Activated CD4-positive, alpha-beta T cell treated with anti-CD3 and anti-CD28 coated beads, Interleukin-2, amount 10 ng/mL, durations not matched to agents 7 days and 5 days (primary cell): ENCODE measurements around the gene PRKCZ. TPM values are rescaled to one million over a fixed set of nuclear protein-coding genes. Genes with fewer than 3 reads are reported as not detected.
"Not testable (repeated sequence)": the region's sequence is repeated elsewhere in the genome, so short reads cannot be mapped to it uniquely, and the experiment has no call there.

Experiments
- CTCF ChIA-PET: fragments of 350-600 bp; sonication (Branson Sonifier 250); formaldehyde crosslinking; loops from one replicate; lab custom pipeline; 2021; ENCODE audit warnings: antibody characterized with exemption; lab: Charles Lee
- POLR2A ChIA-PET: fragments of 350-600 bp; sonication (Branson Sonifier 250); formaldehyde crosslinking; loops from one replicate; lab custom pipeline; 2021; ENCODE audit warnings: antibody characterized with exemption; lab: Charles Lee
- DNase-seq: peaks from one replicate; pipeline ENCODE4 v3.0.0-alpha.2; 2020
- H3K27ac Mint-ChIP-seq: one replicate; pipeline ENCODE4 v1.8.0; 2021; ENCODE audit warnings: mild to moderate bottlenecking, moderate library complexity, mixed read lengths
- H3K27me3 Mint-ChIP-seq: one replicate; pipeline ENCODE4 v1.8.0; 2021; ENCODE audit warnings: mixed read lengths
- H3K36me3 Mint-ChIP-seq: one replicate; pipeline ENCODE4 v1.8.0; 2021; ENCODE audit warnings: low read depth, mixed read lengths
- H3K4me1 Mint-ChIP-seq: one replicate; pipeline ENCODE4 v1.8.0; 2021; ENCODE audit warnings: mixed read lengths
- H3K4me3 Mint-ChIP-seq: one replicate; pipeline ENCODE4 v1.8.0; 2021; ENCODE audit warnings: mild to moderate bottlenecking, moderate library complexity, mixed read lengths
- H3K9me3 Mint-ChIP-seq: one replicate; pipeline ENCODE4 v1.8.0; 2021; ENCODE audit warnings: mixed read lengths
- total RNA-seq, 2 experiments: library from RNA; stranded (reverse); gene quantifications; one replicate each; pipeline ENCODE4 v1.2.3, GENCODE V29; 2021

The PRKCZ gene
- total RNA-seq, 2 experiments from 2014 or later = 5.1 to 5.6 TPM

DNA sequence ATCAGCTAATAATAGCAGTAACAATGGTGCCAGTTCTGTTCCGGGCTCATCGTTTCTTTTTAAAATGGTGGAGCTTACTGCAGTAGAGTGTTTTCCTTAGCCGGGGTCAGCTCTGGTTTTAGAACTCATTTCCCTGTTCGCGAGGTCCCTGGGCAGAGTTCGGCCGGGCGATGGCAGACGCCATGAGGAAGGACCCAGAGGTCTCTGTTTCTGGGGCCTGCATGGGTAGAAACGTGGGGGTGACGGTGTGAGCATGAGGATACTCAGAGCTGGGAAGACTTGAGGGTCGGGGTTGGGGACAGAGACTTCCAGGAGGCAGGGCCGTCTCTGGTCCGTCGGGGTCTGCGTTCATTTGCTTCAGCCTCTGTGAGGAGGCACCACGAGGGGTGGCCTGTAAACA is 38.8 kb downstream of the PRKCZ start:
- DNase-seq = no peak

DNA sequence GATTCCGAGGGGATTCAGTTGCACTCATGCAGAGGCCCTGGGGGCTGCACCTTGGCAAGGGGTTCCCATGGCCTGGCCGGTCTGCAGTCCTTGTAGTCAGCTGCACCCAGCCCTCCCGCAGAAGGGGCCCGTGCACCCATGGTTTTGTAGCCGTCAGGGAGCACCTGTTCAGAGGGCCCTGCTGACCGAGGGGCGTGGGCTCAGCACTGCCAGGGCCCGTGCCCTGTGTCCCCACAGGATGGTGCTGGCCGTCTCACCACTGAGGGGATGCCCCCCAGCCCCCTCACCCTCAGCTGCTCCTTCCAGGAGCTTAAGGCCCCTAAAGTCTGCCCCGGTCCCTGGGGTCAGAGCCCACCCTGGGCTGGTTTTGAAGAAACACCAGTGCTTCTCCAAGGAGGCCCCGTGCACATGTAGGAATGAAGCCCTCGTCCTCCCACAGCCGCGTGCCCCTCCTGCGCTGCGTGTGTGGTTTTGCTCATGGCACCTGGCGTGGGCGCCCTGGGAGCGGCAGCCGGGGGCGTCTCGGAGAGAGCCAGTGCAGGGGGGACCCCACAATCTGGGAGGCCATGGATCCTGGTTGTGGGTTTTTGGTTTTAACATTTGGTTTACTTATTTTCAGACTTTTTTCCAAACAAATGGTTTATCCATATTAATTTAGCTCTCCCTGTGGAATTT is 40.1 kb downstream of the PRKCZ start:
- DNase-seq = no peak

More for the DNA sequence above, 38.8 kb downstream of the PRKCZ start:
- ChIA-PET POLR2A (no interaction called here), CTCF (no interaction called here)
- Mint-ChIP-seq H3K9me3 (no peaks in the 10 kb centered on the region), H3K36me3 (no peaks in the 10 kb centered on the region), H3K4me1 (peaks cover 2% of the 10 kb centered on the region), H3K27ac (no peak overlapping the region), H3K27me3 (no peaks in the 10 kb centered on the region), H3K4me3 (no peak overlapping the region)

DNA sequence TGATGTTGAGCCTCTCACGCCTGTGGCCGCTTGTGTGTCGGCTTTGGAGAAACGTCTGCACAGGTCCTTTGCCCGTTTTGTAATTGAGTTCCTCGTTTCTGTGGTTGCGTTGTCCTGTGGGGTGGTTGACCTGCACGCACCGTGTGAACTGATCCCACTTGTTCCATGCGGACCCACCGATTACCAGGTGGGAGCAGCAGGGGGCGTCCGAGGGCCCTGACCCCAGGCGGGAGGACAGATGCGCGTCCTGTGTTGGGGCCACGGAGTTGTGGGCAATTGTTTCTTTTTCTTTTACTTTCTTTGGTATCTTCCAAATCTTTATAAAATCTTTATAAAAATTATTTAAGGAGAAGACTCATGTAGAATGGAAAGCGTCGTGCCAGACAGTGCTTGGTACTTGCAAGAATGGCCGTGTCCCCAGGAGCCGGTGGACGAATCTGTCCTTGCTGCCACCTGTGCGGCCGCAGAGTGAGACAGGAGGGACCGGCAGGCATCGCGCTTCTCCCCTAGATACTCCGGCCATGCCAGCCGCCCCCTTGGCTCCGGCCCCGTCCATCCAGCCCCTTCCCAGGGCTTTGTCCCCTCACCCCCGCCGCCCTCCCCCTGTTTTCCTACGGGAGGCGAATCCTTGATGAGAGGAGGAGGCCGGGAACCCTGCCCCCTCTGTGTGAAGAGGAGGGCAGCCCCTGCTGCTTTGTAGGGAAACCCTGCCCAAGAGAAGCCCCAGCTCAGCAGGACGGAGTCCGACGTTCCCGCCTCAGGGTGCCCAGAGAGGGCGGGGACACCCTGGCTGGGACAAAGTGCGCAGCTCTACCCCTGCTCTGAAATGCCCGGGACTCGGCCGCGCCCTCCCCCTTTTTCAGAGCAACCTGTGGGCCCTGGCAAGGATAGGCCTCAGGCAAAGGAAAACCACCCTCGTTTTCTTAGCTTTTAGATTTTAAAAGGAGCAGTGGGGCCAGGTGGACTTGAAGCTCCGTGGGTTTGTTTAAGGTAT is 41.7 kb downstream of the PRKCZ start:
- Mint-ChIP-seq H3K4me1 (peaks cover 2% of the 10 kb centered on the region), H3K27ac (no peak overlapping the region), H3K9me3 (no peaks in the 10 kb centered on the region), H3K36me3 (no peaks in the 10 kb centered on the region), H3K4me3 (no peak overlapping the region), H3K27me3 (no peaks in the 10 kb centered on the region)
- ChIA-PET CTCF (interaction anchor here (1.3 kb wide), 1 partner anchor 47 kb away, joined by 8 read pairs; no protein-coding TSS in a partner anchor), POLR2A (no interaction called here)
- DNase-seq = peak; percentile 64

More for the DNA sequence above, 40.1 kb downstream of the PRKCZ start:
- Mint-ChIP-seq H3K9me3 (no peaks in the 10 kb centered on the region), H3K4me1 (peaks cover 2% of the 10 kb centered on the region), H3K27me3 (no peaks in the 10 kb centered on the region), H3K27ac (no peak overlapping the region), H3K4me3 (no peak overlapping the region), H3K36me3 (no peaks in the 10 kb centered on the region)
- POLR2A ChIA-PET = no interaction called here
- CTCF ChIA-PET = interaction anchor here (0.6 kb wide), 1 partner anchor 54 kb away, joined by 3 read pairs; no protein-coding TSS in a partner anchor

DNA sequence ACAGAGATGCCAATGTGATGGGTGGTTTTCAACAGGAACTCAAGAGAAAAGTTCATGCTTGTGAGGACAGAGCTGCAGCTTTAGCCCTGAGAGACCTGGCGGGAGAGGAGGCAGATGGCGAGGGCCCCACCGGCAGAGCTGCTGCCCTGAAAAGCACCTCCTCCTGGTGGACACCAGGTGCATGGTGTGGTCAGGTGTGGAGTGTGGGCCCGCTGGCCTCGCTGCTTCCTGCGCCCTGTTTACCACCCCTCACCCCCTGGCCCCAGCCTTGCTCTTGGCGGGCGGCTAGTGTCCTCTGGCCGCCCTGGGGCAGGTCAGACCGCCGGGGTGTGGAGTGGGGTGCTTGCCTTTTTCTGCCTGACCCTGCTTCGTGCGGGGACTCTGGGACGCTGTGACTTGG is 42.8 kb downstream of the PRKCZ start:
- ChIA-PET CTCF (interaction anchor here (1.3 kb wide), 1 partner anchor 49 kb away, joined by 8 read pairs; no protein-coding TSS in a partner anchor), POLR2A (no interaction called here)
- H3K9me3 Mint-ChIP-seq = peaks cover 4% of the 10 kb centered on the region

DNA sequence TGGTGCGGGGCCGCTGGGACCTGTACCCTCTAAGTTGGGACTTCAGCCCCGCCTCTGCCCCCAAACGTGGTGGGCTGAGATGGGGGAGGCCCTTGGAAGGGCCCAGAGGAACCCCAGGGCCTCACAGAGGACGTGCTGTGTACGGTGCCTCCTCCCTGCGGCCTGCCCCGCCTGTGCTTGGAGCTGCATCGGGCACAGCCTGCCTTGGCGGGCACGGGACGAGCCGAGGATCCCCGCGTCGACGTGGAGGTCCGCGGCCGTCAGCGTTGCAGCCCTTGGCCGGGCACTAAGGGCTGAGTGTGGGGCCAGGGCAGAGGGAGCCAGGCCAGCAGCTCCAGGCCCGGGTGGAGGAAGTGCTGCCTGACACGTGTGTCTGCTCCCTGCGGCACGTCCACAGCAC is 43.4 kb downstream of the PRKCZ start:
- no peak for DNase-seq
- H3K27me3 Mint-ChIP-seq = no peaks in the 10 kb centered on the region
- H3K4me1 Mint-ChIP-seq = peaks cover 2% of the 10 kb centered on the region
- POLR2A ChIA-PET = no interaction called here
- H3K4me3 Mint-ChIP-seq = no peak overlapping the region
- H3K9me3 Mint-ChIP-seq = peaks cover 5% of the 10 kb centered on the region
- H3K27ac Mint-ChIP-seq = no peak overlapping the region
- H3K36me3 Mint-ChIP-seq = no peaks in the 10 kb centered on the region
- CTCF ChIA-PET = no interaction called here

More for the DNA sequence above, 42.8 kb downstream of the PRKCZ start:
- H3K27me3 Mint-ChIP-seq = no peaks in the 10 kb centered on the region
- no peaks in the 10 kb centered on the region for H3K36me3 Mint-ChIP-seq
- peaks cover 2% of the 10 kb centered on the region for H3K4me1 Mint-ChIP-seq
- H3K27ac Mint-ChIP-seq = no peak overlapping the region
- no peak for DNase-seq
- no peak overlapping the region for H3K4me3 Mint-ChIP-seq

DNA sequence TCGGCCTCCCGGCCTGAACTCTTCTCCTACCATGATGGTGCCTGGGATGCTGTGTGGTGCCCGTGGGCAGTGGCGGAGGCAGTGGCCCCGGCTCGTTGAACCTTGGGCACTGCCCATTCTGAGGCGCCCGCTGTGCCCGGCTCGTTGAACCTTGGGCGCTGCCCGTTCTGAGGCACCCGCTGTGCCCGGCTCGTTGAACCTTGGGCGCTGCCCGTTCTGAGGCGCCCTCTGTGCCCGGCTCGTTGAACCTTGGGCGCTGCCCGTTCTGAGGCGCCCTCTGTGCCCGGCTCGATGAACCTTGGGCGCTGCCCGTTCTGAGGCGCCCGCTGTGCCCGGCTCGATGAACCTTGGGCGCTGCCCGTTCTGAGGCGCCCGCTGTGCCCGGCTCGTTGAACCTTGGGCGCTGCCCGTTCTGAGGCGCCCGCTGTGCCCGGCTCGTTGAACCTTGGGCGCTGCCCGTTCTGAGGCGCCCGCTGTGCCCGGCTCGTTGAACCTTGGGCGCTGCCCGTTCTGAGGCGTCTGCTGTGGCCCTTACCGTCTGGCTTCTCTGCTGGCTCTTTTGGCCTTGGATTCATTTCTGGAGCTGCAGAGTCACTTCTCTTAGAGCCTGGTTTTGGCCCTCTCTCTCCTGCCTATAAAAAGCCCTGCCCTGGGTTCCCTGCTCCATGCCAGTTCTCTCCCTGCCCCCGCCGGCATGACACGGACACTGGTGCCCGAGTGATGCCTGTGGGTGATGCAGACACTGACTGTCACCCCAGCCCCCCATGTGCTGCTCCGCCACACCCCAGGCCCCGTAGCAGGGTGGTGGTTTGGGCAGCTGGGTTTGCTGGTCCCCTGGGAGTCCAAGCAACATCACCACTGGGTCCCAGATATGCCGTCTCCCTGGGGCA is 44.3 kb downstream of the PRKCZ start:
- H3K27ac Mint-ChIP-seq, H3K4me3 Mint-ChIP-seq, H3K9me3 Mint-ChIP-seq, POLR2A ChIA-PET, DNase-seq, H3K36me3 Mint-ChIP-seq, H3K27me3 Mint-ChIP-seq, H3K4me1 Mint-ChIP-seq: not testable (repeated sequence)
- CTCF ChIA-PET = interaction anchor here (1.1 kb wide), 1 partner anchor 17 kb away, joined by 3 read pairs; no protein-coding TSS in a partner anchor

DNA sequence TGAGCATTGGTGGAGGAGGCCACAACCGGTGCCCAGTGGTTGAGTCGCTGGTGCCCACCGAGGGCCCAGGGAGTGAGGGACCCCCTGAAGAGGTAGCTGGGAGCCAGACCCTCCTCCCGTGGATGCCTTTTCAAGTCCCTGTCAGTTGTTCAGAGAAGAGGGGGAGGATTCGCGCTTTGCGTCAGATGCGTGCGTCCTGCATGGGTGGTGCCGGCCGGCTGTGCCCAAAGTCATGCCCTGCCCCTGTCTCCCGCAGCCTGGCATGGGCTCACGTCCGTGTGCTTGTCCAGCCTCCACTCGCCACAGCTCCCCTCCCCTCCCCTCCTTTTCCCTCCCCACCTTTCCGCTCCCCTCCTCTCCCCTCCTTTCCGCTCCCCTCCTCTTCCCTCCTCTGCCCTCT is 45.2 kb downstream of the PRKCZ start:
- Mint-ChIP-seq H3K4me1 (peaks cover 2% of the 10 kb centered on the region), H3K27ac (no peak overlapping the region), H3K36me3 (no peaks in the 10 kb centered on the region), H3K4me3 (no peak overlapping the region), H3K9me3 (peaks cover 5% of the 10 kb centered on the region), H3K27me3 (no peaks in the 10 kb centered on the region)
- CTCF ChIA-PET = interaction anchor here (1.1 kb wide), 1 partner anchor 16 kb away, joined by 3 read pairs; no protein-coding TSS in a partner anchor
- DNase-seq = no peak
- POLR2A ChIA-PET = no interaction called here

DNA sequence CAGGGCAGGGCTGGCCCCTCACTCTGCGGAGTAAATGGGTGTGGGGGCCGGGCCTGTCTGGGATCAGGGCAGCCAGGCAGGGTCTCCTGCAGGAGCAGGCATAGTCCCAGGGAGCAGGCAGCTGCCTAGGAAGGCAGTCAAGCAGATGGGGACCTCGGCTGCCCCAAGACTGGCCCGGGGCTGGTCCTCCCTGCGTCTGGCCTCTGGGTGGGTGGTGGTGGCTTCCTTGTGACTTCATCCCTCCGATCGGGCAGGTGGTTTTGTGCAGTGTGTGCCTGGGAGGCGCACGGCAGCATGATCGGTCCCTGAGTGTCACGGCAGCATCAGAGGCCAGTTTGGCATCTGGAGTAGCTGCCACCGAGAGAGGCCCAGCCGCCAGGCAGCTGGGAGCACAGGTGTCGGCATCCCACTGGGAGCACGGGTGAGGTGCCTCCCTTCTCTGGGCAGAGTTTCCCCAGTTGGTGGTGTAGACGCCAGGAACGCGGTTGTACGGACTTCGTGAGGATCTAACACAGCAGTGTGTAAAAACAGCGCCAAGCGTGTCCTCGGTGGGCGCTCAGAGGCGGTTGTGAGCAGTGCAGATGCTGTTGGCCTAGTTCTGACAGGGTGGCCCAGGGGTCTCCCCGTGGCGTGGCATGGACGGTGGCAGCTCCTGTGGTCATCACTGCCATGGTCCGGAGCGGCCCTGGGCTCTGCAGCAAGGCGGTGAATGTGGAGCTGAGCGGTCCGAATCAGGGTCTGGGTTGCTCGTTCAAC is 45.9 kb downstream of the PRKCZ start:
- ChIA-PET CTCF (no interaction called here), POLR2A (no interaction called here)
- no peak overlapping the region for H3K4me3 Mint-ChIP-seq
- peaks cover 5% of the 10 kb centered on the region for H3K9me3 Mint-ChIP-seq
- DNase-seq = no peak
- H3K36me3 Mint-ChIP-seq = no peaks in the 10 kb centered on the region
- H3K4me1 Mint-ChIP-seq = peaks cover 2% of the 10 kb centered on the region
- no peaks in the 10 kb centered on the region for H3K27me3 Mint-ChIP-seq
- no peak overlapping the region for H3K27ac Mint-ChIP-seq

DNA sequence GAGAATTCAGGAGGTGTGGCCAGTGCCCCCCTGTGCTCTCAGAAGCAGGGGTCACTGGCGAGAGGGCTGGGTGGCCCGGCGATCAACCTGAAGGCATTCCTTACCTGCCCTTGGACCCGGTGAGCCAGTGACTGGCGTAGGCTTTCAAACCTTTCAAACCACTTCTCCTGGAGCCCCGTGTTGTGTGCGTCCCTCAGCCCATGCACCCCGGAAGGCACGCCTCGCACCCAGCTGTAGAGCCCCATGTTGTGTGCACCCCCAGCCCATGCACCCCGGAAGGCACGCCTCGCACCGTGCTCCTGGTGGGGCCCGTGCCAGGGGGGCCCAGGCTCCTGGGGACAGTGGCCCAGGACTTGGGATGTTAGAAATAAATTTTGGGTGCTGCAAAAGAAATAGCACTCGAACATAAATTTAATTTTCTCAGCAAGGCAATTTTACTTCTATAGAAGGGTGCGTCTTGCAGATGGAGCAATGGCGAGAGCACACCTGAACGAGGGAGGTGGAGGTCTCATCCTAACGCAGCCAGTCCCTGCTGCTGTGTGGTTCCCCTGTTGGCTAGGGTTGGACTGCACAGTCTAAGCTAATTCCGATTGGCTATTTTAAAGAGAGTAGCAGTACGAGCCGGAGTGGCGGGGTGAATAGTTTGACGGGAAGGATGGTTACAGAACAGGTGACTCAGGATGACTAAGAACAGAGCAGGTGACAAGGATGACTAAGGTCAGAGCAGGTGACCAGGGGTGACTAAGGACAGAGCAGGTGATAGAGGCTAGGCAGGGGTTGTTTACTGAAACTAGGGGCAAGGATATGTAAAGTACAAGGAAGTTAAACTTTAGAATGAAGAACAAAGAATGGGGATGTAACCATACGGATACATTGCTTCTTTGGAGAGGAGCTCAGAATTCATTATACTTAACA is 47.4 kb downstream of the PRKCZ start:
- H3K27ac Mint-ChIP-seq = no peak overlapping the region
- no peaks in the 10 kb centered on the region for H3K4me1 Mint-ChIP-seq
- CTCF ChIA-PET = no interaction called here
- no peak overlapping the region for H3K4me3 Mint-ChIP-seq
- H3K36me3 Mint-ChIP-seq = no peaks in the 10 kb centered on the region
- peaks cover 5% of the 10 kb centered on the region for H3K9me3 Mint-ChIP-seq
- H3K27me3 Mint-ChIP-seq = no peaks in the 10 kb centered on the region
- no peak for DNase-seq
- POLR2A ChIA-PET = no interaction called here

DNA sequence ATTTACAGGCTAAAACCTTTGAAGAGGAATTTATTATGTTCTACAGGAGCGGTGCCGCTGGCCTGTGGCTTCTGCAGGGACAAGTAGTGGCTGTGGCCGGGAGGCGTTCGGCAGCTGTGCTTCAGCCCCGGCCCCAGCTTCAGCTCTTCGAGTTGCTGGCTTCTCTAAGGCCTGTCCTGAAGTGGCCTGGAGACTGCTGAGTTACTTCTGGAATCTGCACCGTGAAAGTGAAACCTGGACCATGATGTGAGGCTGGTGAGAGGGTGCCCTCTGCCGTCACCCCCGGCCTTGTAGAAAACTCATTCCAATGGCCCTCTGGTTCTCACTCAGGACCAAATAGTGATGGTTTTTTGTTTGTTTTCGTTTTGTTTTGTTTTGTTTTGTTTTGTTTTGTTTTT is 48.1 kb downstream of the PRKCZ start:
- Mint-ChIP-seq H3K27me3 (no peaks in the 10 kb centered on the region), H3K27ac (no peak overlapping the region)
- CTCF ChIA-PET = no interaction called here

More for the DNA sequence above, 48.1 kb downstream of the PRKCZ start:
- H3K36me3 Mint-ChIP-seq = no peaks in the 10 kb centered on the region
- POLR2A ChIA-PET = no interaction called here
- H3K9me3 Mint-ChIP-seq = peaks cover 5% of the 10 kb centered on the region
- DNase-seq = no peak
- no peaks in the 10 kb centered on the region for H3K4me1 Mint-ChIP-seq
- no peak overlapping the region for H3K4me3 Mint-ChIP-seq
